ENCODE data around the gene ATP9B. TPM values are rescaled to one million over a fixed set of nuclear protein-coding genes. Genes with fewer than 3 reads are reported as not detected.

The ATP9B gene, protein sequence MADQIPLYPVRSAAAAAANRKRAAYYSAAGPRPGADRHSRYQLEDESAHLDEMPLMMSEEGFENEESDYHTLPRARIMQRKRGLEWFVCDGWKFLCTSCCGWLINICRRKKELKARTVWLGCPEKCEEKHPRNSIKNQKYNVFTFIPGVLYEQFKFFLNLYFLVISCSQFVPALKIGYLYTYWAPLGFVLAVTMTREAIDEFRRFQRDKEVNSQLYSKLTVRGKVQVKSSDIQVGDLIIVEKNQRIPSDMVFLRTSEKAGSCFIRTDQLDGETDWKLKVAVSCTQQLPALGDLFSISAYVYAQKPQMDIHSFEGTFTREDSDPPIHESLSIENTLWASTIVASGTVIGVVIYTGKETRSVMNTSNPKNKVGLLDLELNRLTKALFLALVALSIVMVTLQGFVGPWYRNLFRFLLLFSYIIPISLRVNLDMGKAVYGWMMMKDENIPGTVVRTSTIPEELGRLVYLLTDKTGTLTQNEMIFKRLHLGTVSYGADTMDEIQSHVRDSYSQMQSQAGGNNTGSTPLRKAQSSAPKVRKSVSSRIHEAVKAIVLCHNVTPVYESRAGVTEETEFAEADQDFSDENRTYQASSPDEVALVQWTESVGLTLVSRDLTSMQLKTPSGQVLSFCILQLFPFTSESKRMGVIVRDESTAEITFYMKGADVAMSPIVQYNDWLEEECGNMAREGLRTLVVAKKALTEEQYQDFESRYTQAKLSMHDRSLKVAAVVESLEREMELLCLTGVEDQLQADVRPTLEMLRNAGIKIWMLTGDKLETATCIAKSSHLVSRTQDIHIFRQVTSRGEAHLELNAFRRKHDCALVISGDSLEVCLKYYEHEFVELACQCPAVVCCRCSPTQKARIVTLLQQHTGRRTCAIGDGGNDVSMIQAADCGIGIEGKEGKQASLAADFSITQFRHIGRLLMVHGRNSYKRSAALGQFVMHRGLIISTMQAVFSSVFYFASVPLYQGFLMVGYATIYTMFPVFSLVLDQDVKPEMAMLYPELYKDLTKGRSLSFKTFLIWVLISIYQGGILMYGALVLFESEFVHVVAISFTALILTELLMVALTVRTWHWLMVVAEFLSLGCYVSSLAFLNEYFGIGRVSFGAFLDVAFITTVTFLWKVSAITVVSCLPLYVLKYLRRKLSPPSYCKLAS
- total RNA-seq (2014; rRNA removed) (15.6 and 16.0 TPM in 2 replicates), Bru-seq, nascent RNA (percentile 71 among the genes with signal in this experiment), BruChase-seq, experiment 1, labeled RNA remaining after a 6-hour chase (percentile 55 among the genes with signal in this experiment), BruChase-seq, experiment 2, labeled RNA remaining after a 2-hour chase (percentile 66 among the genes with signal in this experiment)
- long read RNA-seq, full-length matches to known transcripts = 17 of 51 reads
- long read RNA-seq, partial matches to known transcripts = 16 of 51 reads
- long read RNA-seq, other reads (novel, unspliced or antisense) = 18 of 51 reads

GRCh38 chr18:79068937-79069716 lies at the start of gene ATP9B:
Gene ATP9B (plus strand): TSS chr18:79069394. CDS start chr18:79069411, 17 bp downstream.
- Histone ChIP-seq H3K36me3 (ENCODE audit: low read depth, low read length) (no peaks in the 10 kb centered on the region), H3K27ac (ENCODE audit: low read length) (0 out of 2 replicates have a peak within 1 kb of the TSS, but pooled peaks have one; percentile 12), H3K27me3 (ENCODE audit: low read length) (no peaks in the 10 kb centered on the region), H3F3A (ENCODE audit: low read length, unreplicated experiment) (no peaks in the 10 kb centered on the region), H3K4me1 (ENCODE audit: insufficient read depth, low read length) (peaks cover 10% of the 10 kb centered on the region), H3K79me2 (ENCODE audit: low read length) (peaks cover 32% of the 10 kb centered on the region), H3K9ac (ENCODE audit: low read length) (peak within 1 kb of the TSS; percentile 93), H3K9me2 (replicated peaks; ENCODE audit: low read length) (no peaks in the 10 kb centered on the region), H3K4me2 (ENCODE audit: low read length) (peak within 1 kb of the TSS; percentile 85), H3K9me3 (ENCODE audit: low read length) (no peaks in the 10 kb centered on the region), H2AFZ (ENCODE audit: low read length) (peak within 1 kb of the TSS; percentile 84), H3K4me3 (ENCODE audit: low read length) (peak within 1 kb of the TSS; percentile 87), H4K20me1 (ENCODE audit: low read length) (no peaks in the 10 kb centered on the region)
- ATAC-seq = peak; percentile 93
- intact Hi-C loops (cut with micrococcal nuclease) = no loop called here
- TF ChIP-seq EZH2 (IDR thresholded peaks at IDR 0.05; ENCODE audit: low read length, unreplicated experiment) = no peak
- TF ChIP-seq, protein P1, sequence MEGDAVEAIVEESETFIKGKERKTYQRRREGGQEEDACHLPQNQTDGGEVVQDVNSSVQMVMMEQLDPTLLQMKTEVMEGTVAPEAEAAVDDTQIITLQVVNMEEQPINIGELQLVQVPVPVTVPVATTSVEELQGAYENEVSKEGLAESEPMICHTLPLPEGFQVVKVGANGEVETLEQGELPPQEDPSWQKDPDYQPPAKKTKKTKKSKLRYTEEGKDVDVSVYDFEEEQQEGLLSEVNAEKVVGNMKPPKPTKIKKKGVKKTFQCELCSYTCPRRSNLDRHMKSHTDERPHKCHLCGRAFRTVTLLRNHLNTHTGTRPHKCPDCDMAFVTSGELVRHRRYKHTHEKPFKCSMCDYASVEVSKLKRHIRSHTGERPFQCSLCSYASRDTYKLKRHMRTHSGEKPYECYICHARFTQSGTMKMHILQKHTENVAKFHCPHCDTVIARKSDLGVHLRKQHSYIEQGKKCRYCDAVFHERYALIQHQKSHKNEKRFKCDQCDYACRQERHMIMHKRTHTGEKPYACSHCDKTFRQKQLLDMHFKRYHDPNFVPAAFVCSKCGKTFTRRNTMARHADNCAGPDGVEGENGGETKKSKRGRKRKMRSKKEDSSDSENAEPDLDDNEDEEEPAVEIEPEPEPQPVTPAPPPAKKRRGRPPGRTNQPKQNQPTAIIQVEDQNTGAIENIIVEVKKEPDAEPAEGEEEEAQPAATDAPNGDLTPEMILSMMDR (conservative IDR thresholded peaks at IDR 0.05; ENCODE audit: low read depth, low read length) = no peak
- no peak for TF ChIP-seq EZH2phosphoT487 (IDR thresholded peaks at IDR 0.05; ENCODE audit: borderline replicate concordance, low read length)
- peak; percentile 92 for DNase-seq
- no TSS peak for BruUV-seq (replicated peaks)
- ChIA-PET CTCF (no interaction called here), POLR2A (ENCODE audit: unreplicated experiment) (interaction anchor here (0.6 kb wide), 1 partner anchor 84 kb away, joined by 8 read pairs; no protein-coding TSS in a partner anchor)

GRCh38 chr18:79019881-79020280 lies 49.3 kb upstream of the ATP9B start:
- Histone ChIP-seq H4K20me1 (ENCODE audit: low read length) (no peaks in the 10 kb centered on the region), H2AFZ (ENCODE audit: low read length) (no peak overlapping the region), H3K4me2 (ENCODE audit: low read length) (no peak overlapping the region), H3K9me3 (ENCODE audit: low read length) (no peaks in the 10 kb centered on the region), H3K4me1 (ENCODE audit: insufficient read depth, low read length) (no peaks in the 10 kb centered on the region), H3K79me2 (ENCODE audit: low read length) (no peaks in the 10 kb centered on the region), H3K9ac (ENCODE audit: low read length) (no peak overlapping the region), H3K4me3 (ENCODE audit: low read length) (no peak overlapping the region), H3K36me3 (ENCODE audit: low read depth, low read length) (no peaks in the 10 kb centered on the region), H3K27me3 (ENCODE audit: low read length) (peaks cover 53% of the 10 kb centered on the region), H3F3A (ENCODE audit: low read length, unreplicated experiment) (no peaks in the 10 kb centered on the region), H3K27ac (ENCODE audit: low read length) (no peak overlapping the region), H3K9me2 (replicated peaks; ENCODE audit: low read length) (no peaks in the 10 kb centered on the region)
- DNase-seq = no peak
- ChIA-PET CTCF (no interaction called here), POLR2A (ENCODE audit: unreplicated experiment) (no interaction called here)
- TF ChIP-seq EZH2 (IDR thresholded peaks at IDR 0.05; ENCODE audit: low read length, unreplicated experiment) (no peak), EZH2phosphoT487 (IDR thresholded peaks at IDR 0.05; ENCODE audit: borderline replicate concordance, low read length) (no peak)
- TF ChIP-seq, protein P1 (conservative IDR thresholded peaks at IDR 0.05; ENCODE audit: low read depth, low read length) = no peak
- intact Hi-C loops (cut with micrococcal nuclease) = no loop called here
- ATAC-seq = no peak
- no TSS peak for BruUV-seq (replicated peaks)

Data from PC-3 (cell line).